Measurements from ENCODE around the gene INTS11.
"Not testable (repeated sequence)": the region's sequence is repeated elsewhere in the genome, so short reads cannot be mapped to it uniquely, and the experiment has no call there.

Gene INTS11

DNA sequence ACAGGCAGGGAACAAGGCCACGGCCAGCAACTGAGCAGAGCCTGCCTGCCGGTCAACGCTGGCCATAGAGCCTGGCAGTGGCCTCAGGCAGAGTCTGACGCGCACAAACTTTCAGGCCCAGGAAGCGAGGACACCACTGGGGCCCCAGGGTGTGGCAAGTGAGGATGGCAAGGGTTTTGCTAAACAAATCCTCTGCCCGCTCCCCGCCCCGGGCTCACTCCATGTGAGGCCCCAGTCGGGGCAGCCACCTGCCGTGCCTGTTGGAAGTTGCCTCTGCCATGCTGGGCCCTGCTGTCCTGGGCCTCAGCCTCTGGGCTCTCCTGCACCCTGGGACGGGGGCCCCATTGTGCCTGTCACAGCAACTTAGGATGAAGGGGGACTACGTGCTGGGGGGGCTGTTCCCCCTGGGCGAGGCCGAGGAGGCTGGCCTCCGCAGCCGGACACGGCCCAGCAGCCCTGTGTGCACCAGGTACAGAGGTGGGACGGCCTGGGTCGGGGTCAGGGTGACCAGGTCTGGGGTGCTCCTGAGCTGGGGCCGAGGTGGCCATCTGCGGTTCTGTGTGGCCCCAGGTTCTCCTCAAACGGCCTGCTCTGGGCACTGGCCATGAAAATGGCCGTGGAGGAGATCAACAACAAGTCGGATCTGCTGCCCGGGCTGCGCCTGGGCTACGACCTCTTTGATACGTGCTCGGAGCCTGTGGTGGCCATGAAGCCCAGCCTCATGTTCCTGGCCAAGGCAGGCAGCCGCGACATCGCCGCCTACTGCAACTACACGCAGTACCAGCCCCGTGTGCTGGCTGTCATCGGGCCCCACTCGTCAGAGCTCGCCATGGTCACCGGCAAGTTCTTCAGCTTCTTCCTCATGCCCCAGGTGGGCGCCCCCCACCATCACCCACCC is 6.9 kb upstream of the INTS11 start, which contains the start of gene TAS1R3:
TSS of gene TAS1R3 (plus strand) at position 213 of the 898 bp plus-strand sequence. CDS start at position 279, 66 bp downstream.
- in situ Hi-C loops (cut with MboI; ENCODE audit: low sequenced_read_pairs): no loop called here

DNA sequence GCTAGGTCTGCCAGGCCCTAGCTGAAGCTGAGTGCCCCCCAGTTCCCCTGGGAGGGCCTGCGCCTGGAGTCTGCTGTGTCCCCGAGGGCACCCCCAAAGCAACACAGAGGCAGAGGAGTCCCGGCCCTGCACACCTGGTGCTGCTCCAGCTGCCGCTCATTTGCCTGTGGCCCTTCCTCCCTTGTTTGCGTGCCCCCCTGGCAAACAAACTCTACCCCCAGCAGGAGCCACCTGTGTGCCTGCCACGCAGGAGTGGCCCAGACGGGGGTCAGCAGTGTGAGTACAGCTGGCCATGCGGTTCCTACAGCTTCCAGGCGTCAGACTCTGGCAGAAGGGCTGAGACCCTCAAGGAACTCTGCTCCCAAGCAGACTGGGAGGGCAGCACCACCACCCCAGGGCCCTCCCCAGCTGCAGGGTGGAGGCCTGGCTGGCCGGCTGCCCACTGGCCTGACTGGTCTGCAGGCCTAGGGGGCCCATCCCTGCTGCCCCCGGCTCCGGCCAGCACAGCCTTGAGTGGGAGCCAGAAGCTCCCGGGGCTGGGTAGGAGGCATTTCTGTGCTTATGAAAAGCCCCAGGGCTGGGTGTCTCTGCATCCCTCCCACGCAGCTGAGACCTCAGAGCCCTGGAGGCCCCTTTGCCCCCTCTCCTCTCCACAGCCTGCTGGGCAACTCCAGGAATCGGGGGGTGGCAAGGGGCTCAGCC is 6.1 kb upstream of the INTS11 start:
- in situ Hi-C loops (cut with MboI; ENCODE audit: low sequenced_read_pairs): no loop called here

- in situ Hi-C loops (cut with MboI; ENCODE audit: low sequenced_read_pairs): no loop called here
Observed at GRCh38 chr1:1329304-1330210, 5.1 kb upstream of the INTS11 start.

- in situ Hi-C loops (cut with MboI; ENCODE audit: low sequenced_read_pairs): no loop called here
Observed at GRCh38 chr1:1328254-1328653, 3.8 kb upstream of the INTS11 start.

DNA sequence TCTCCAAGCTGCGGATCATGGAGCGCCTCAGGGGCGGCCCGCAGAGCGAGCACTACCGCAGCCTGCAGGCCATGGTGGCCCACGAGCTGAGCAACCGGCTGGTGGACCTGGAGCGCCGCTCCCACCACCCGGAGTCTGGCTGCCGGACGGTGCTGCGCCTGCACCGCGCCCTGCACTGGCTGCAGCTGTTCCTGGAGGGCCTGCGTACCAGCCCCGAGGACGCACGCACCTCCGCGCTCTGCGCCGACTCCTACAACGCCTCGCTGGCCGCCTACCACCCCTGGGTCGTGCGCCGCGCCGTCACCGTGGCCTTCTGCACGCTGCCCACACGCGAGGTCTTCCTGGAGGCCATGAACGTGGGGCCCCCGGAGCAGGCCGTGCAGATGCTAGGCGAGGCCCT is 2.8 kb upstream of the INTS11 start:
- in situ Hi-C loops (cut with MboI; ENCODE audit: low sequenced_read_pairs): no loop called here

DNA sequence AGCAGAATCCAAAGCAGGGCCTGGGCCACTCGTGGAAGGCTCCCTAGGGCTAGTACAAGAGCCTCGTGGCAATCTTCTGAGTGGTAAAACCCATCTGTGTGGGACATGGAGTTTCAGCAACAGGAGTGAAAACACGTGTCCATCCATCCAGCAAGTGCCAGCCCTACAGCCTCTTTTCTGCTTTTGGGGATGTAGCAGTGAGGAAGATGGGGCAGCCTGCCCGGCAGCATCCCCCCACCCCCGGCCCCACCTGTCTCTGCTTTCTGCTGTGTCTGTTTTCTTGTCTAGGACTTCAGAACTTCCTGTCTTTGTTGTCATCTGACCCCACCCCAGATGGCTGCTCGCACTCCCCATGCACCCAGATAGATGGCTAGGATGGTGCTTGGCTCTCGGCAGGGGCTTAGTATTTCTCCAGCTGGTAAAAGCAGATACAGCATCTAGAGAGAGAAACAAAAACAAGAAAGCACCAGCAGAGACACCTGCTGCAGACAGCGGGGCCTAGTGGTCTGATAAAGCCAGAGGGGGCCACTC is 1.7 kb upstream of the INTS11 start:
- in situ Hi-C loops (cut with MboI; ENCODE audit: low sequenced_read_pairs): no loop called here

DNA sequence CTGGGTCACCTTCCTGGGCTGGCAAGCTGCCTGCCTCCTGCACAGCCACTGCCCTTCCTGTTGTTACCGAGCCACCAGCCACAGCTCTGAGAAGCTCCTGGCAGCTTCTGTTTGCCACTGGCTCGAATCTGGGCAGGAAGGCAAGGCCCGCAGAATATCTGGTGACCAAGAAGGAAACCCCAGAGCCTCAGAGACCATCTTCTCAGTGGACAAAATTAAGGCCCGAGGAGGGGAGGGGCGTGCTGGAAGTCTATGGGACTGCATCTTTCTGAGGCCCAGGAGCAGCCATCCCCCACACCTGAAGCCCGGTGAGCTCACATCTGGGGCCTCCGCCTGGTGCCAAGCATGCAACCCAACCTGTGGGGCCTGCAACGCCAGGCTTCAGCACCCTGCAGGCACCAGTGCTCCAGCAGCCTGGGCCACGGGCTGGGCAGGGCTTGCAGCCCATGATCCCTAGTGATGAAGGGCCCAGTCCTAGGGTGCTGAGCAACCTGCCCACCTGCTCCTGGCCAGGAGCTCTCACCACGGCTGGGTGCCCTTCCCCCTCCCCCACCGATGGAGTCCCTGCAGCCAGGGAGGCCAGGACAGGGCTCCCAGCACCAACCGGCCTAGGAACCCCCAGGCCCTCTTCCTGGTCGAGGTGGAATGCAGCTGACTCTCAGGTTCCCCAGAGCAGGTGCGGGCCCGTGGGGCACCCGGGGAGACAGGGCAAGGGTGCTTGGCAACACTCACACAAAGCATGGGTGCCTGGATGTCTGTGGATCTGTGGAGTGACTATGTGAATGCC is 1.0 kb upstream of the INTS11 start:
- in situ Hi-C loops (cut with MboI; ENCODE audit: low sequenced_read_pairs): no loop called here

DNA sequence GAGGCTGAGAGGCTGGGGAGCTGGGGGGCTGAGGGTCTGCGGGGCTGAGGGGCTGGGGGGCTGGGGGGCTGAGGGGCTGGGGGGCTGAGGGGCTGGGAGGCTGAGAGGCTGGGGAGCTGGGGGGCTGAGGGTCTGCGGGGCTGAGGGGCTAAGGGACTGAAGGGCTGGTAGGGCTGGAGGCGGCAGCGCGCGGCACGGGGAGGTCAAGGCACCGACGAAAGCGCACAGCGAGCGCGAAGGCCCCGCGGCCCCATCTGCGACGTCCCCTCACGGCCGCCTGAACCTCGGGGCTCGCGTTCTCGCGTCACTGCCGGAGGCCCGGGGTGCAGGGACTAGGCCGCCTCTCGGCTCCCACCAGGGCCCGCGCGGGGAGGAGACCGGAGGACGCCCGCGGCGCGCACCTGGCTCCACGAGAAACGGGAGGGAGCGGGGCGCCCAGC is 356 bp downstream of the INTS11 start:
- in situ Hi-C loops (cut with MboI; ENCODE audit: low sequenced_read_pairs): no loop called here

- in situ Hi-C loops (cut with MboI; ENCODE audit: low sequenced_read_pairs): no loop called here
Observed at GRCh38 chr1:1322952-1323351, 1.5 kb downstream of the INTS11 start.

DNA sequence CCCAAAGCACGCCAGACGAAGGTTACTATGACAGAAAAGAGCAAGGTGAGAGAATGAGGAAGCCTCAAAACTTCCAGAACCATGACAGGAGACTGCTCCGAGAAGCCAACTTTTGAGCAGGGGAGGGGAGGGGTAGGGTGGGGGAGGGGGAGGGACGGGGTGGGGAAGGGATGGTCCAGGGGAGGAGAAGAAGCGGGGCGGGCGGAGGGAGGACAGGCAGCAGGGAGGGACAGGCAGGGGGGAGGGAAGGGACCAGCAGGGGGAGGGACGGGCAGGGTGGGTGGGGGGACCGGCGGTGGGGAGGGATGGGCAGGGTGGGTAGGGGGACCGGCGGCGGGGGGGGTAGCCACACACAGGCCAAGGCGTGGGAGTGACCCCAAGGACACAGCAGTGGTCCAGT is 2.0 kb downstream of the INTS11 start:
- in situ Hi-C loops (cut with MboI; ENCODE audit: low sequenced_read_pairs): no loop called here

- in situ Hi-C loops (cut with MboI; ENCODE audit: low sequenced_read_pairs): no loop called here
Observed at GRCh38 chr1:1321477-1321876, 3.0 kb downstream of the INTS11 start.

- in situ Hi-C loops (cut with MboI; ENCODE audit: low sequenced_read_pairs): no loop called here
Observed at GRCh38 chr1:1320666-1321448, 3.6 kb downstream of the INTS11 start.

- in situ Hi-C loops (cut with MboI; ENCODE audit: low sequenced_read_pairs): no loop called here
Observed at GRCh38 chr1:1319646-1319941, 4.9 kb downstream of the INTS11 start.

- in situ Hi-C loops (cut with MboI; ENCODE audit: low sequenced_read_pairs): no loop called here
Observed at GRCh38 chr1:1318777-1319645, 5.4 kb downstream of the INTS11 start.

DNA sequence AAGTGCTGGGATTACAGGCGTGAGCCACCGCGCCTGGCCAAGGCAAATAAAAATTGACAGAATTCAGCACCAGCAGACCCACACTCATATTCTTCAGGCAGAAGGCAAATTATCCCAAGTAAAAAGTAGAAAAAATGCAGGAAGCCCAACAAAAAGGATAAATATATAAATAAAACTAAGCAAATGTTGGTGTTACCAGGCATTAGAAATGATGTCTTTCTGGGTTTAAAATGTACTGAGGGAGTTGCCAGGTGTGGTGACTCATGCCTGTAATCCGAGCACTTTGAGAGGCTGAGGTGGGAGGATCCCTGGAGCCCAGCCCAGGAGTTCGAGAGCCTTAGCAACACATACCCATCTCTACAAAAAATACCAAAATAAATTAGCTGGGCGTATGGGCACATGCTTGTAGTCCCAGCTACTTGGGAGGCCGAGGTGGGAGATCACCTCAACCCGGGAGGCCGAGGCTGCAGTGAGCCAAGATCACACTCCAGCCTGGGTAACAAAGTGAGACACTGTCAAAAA is 6.3 kb downstream of the INTS11 start:
- in situ Hi-C loops (cut with MboI; ENCODE audit: low sequenced_read_pairs): no loop called here

GRCh38 chr1:1317420-1317819 is 7.0 kb downstream of the INTS11 start:
- in situ Hi-C loops (cut with MboI; ENCODE audit: low sequenced_read_pairs): no loop called here

DNA sequence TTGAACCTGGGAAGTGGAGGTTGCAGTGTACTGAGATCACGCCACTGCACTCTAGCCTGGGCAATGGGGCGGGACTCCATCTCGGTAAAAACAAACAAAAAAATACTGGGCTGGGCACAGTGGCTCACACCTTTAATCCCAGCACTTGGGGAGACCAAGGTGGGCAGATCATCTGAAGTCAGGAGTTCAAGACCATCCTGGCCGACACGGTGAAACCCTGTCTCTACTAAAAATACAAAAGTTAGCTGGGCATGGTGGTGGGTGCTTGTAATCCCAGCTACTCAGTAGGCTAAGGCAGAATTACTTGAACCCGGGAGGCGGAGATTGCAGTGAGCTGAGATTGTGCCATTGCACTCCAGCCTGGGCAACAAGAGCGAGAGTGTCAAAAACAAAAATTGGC is 8.3 kb downstream of the INTS11 start:
- in situ Hi-C loops (cut with MboI; ENCODE audit: low sequenced_read_pairs): not testable (repeated sequence)

DNA sequence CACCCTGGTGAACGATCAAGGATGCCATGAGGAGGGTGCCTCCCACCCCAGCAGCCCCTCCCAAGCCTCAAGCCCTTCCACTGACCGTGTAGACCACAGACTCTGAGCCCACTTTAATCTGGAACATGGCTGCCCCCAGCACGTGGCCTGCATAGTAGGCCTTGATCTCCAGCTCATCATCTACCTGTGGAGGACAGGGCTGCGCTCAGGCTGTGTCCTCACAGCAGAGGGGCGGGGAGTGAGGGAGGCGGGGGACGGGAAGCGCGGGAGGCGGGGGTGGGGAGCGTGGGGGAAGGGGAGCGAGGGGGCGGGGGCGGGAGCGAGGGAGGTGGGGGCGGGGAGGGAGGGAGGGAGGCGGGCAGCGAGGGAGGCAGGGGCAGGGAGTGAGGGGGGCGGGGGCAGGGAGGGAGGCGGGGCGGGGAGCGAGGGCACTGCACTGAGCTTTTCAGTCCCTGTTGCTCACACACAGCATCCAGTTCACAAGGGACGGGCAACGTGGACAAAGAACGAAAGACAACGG is 9.0 kb downstream of the INTS11 start:
- in situ Hi-C loops (cut with MboI; ENCODE audit: low sequenced_read_pairs): no loop called here

Measured in HL-60/S4 treated with retinoic acid at 250 ng/mL for 4 days and 3 days (cell line).